ENCODE data around the gene GALK1. TPM values are rescaled to one million over a fixed set of nuclear protein-coding genes. Genes with fewer than 3 reads are reported as not detected.

Gene GALK1
- total and polyA plus RNA-seq, 2 of the 13 experiments (the other 11 are each of a cell fraction or from before 2014, with no cell fraction given), result 59.9 to 93.6 TPM

DNA sequence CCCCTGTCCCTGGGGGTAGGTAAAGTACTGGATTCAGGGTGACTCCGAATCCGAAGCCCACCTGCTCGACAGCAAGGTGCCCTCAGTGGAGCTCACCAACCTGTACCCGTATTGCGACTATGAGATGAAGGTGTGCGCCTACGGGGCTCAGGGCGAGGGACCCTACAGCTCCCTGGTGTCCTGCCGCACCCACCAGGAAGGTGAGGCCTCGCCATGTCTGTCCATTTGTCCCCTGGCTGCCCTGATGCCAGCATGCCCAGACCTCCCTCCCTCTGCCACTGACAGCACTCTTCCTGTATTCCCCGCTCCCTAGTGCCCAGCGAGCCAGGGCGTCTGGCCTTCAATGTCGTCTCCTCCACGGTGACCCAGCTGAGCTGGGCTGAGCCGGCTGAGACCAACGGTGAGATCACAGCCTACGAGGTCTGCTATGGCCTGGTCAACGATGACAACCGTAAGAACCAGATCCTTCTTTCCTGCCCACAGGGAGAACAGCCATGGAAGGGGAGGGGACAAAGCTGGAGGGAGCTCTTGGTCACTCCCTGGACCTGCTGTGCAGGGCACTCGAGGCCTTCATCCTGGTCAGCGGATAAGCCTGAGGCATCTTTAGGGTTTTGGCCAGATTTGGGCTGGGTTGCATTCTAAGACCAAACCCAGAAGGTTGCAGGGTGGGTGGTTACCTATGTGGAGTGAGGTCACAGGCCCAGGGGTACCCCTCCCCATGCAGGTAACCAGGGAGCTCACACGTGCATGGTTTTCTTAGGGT, 14.2 kb downstream of the GALK1 start (continued):
- TF ChIP-seq ZNF788 (CRISPR knock-in tag; IDR thresholded peaks at IDR 0.05; ENCODE audit: borderline replicate concordance), result peak; percentile 60; the same call in 1 of the 2 replicates
- 0 out of 2 replicates have a peak, but pooled peaks have one; percentile 6 for TF ChIP-seq NR2F6 (IDR thresholded peaks at IDR 0.05)
- no peak for TF ChIP-seq NR2F6 (CRISPR knock-in tag; IDR thresholded peaks at IDR 0.05)
- TF ChIP-seq ZNF510 (CRISPR knock-in tag; IDR thresholded peaks at IDR 0.05; ENCODE audit: low read depth), result 0 out of 2 replicates have a peak, but pooled peaks have one; percentile 40
- TF ChIP-seq, protein P1, sequence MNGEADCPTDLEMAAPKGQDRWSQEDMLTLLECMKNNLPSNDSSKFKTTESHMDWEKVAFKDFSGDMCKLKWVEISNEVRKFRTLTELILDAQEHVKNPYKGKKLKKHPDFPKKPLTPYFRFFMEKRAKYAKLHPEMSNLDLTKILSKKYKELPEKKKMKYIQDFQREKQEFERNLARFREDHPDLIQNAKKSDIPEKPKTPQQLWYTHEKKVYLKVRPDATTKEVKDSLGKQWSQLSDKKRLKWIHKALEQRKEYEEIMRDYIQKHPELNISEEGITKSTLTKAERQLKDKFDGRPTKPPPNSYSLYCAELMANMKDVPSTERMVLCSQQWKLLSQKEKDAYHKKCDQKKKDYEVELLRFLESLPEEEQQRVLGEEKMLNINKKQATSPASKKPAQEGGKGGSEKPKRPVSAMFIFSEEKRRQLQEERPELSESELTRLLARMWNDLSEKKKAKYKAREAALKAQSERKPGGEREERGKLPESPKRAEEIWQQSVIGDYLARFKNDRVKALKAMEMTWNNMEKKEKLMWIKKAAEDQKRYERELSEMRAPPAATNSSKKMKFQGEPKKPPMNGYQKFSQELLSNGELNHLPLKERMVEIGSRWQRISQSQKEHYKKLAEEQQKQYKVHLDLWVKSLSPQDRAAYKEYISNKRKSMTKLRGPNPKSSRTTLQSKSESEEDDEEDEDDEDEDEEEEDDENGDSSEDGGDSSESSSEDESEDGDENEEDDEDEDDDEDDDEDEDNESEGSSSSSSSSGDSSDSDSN (CRISPR knock-in tag; IDR thresholded peaks at IDR 0.05), result peak; percentile 60
- TF ChIP-seq MAZ (IDR thresholded peaks at IDR 0.05; ENCODE audit: borderline replicate concordance, low read depth, low read length), result no peak
- TF ChIP-seq MAZ (CRISPR knock-in tag; IDR thresholded peaks at IDR 0.05; ENCODE audit: low read depth), result 0 out of 2 replicates have a peak, but pooled peaks have one; percentile 37
- TF ChIP-seq STAT5B (CRISPR knock-in tag; IDR thresholded peaks at IDR 0.05), result no peak
- TF ChIP-seq ZNF619 (CRISPR knock-in tag; IDR thresholded peaks at IDR 0.05), result 0 out of 2 replicates have a peak, but pooled peaks have one; percentile 38
- peak; percentile 70; the same call in 1 of the 2 replicates for TF ChIP-seq ZNF607 (CRISPR knock-in tag; IDR thresholded peaks at IDR 0.05; ENCODE audit: borderline replicate concordance)
- TF ChIP-seq ZUFSP (CRISPR knock-in tag; IDR thresholded peaks at IDR 0.05; ENCODE audit: borderline replicate concordance), result 0 out of 2 replicates have a peak, but pooled peaks have one; percentile 40
- TF ChIP-seq, protein P2, sequence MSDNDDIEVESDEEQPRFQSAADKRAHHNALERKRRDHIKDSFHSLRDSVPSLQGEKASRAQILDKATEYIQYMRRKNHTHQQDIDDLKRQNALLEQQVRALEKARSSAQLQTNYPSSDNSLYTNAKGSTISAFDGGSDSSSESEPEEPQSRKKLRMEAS (IDR thresholded peaks at IDR 0.05), result 0 out of 2 replicates have a peak, but pooled peaks have one; percentile 9
- peak; percentile 44; the same call in 1 of the 2 replicates for TF ChIP-seq ZMYM3 (CRISPR knock-in tag; IDR thresholded peaks at IDR 0.05)
- peak; percentile 88; the same call in 1 of the 2 replicates for TF ChIP-seq ZBTB38 (CRISPR knock-in tag; IDR thresholded peaks at IDR 0.05)
- TF ChIP-seq BATF2 (CRISPR knock-in tag; IDR thresholded peaks at IDR 0.05), result no peak
- TF ChIP-seq, protein P3, sequence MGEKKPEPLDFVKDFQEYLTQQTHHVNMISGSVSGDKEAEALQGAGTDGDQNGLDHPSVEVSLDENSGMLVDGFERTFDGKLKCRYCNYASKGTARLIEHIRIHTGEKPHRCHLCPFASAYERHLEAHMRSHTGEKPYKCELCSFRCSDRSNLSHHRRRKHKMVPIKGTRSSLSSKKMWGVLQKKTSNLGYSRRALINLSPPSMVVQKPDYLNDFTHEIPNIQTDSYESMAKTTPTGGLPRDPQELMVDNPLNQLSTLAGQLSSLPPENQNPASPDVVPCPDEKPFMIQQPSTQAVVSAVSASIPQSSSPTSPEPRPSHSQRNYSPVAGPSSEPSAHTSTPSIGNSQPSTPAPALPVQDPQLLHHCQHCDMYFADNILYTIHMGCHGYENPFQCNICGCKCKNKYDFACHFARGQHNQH (CRISPR knock-in tag; IDR thresholded peaks at IDR 0.05), result no peak
- 0 out of 2 replicates have a peak, but pooled peaks have one; percentile 15 for TF ChIP-seq BHLHE40 (IDR thresholded peaks at IDR 0.05; ENCODE audit: low read length)
- no peak for TF ChIP-seq JARID2 (CRISPR knock-in tag; IDR thresholded peaks at IDR 0.05; ENCODE audit: insufficient replicate concordance)
- TF ChIP-seq ZFX (CRISPR knock-in tag; IDR thresholded peaks at IDR 0.05; ENCODE audit: low read depth), result peak; percentile 29; the same call in 1 of the 2 replicates
- peak; percentile 61; the same call in 1 of the 2 replicates for TF ChIP-seq ZNF225 (CRISPR knock-in tag; IDR thresholded peaks at IDR 0.05)
- 0 out of 2 replicates have a peak, but pooled peaks have one; percentile 3 for TF ChIP-seq PHF21A (CRISPR knock-in tag; IDR thresholded peaks at IDR 0.05)

Measured in HepG2 (cell line).